ENCODE data around the gene RHO.

Gene RHO

GRCh38 chr3:129584631-129585030, 56.2 kb downstream of the RHO start:
- DNase-seq, result no peak

Data from NCI-H1436 (cell line).